HepG2 (cell line): ENCODE measurements around the gene SAMD4A. TPM values are rescaled to one million over a fixed set of nuclear protein-coding genes. Genes with fewer than 3 reads are reported as not detected.

ENCODE experiments used
- BRCA1 ChIP-seq: sonication (generic); formaldehyde crosslinking; IDR thresholded peaks from 2 replicates; pipeline ENCODE4 v1.4.0; 2020; ENCODE audit warnings: missing genetic modification reagents
- ESRRA ChIP-seq: sonication (generic); formaldehyde crosslinking; IDR thresholded peaks from 2 replicates; pipeline ENCODE4 v1.5.1; 2020; ENCODE audit warnings: mild to moderate bottlenecking, low read depth, missing genetic modification reagents
- HDAC1 ChIP-seq: sonication (generic); formaldehyde crosslinking; IDR thresholded peaks from 2 replicates; pipeline ENCODE4 v1.5.1; 2020; ENCODE audit warnings: mild to moderate bottlenecking, missing genetic modification reagents
- MAZ ChIP-seq, 2 experiments: sonication (generic) in 1 of 2; formaldehyde crosslinking in 1 of 2; IDR thresholded peaks; 2 replicates each; pipeline versions ENCODE4 v1.5.0 to v1.6.1; 2012 to 2020; ENCODE audit warnings: low read depth in 2 of 2, mild to moderate bottlenecking in 2 of 2, borderline replicate concordance in 1 of 2, improper control_type of control experiment in 1 of 2, low read length in 1 of 2, missing genetic modification reagents in 1 of 2, moderate library complexity in 1 of 2
- NBN ChIP-seq: fragments of 450-650 bp; conservative IDR thresholded peaks from 2 replicates; pipeline ENCODE4 v1.6.1; 2017
- NFRKB ChIP-seq: fragments of 450-650 bp; IDR thresholded peaks from 2 replicates; pipeline ENCODE4 v1.6.1; 2017
- POGZ ChIP-seq: sonication (generic); formaldehyde crosslinking; IDR thresholded peaks from 2 replicates; pipeline ENCODE4 v1.4.0; 2020; ENCODE audit warnings: mild to moderate bottlenecking, missing genetic modification reagents
- RBM22 ChIP-seq: fragments of 200-400 bp; formaldehyde crosslinking; optimal IDR thresholded peaks from 2 replicates; pipeline ENCODE3; 2017; ENCODE audit warnings: mild to moderate bottlenecking, low read length, moderate library complexity
- SP4 ChIP-seq: sonication (generic); formaldehyde crosslinking; IDR thresholded peaks from 2 replicates; pipeline ENCODE4 v1.8.1; 2023; ENCODE audit warnings: mild to moderate bottlenecking, missing genetic modification reagents
- SRF ChIP-seq: IDR thresholded peaks from 2 replicates; pipeline ENCODE4 v1.6.1; 2011; ENCODE audit warnings: mild to moderate bottlenecking, low read depth, low read length, moderate library complexity
- TAF1 ChIP-seq: sonication (generic); formaldehyde crosslinking; IDR thresholded peaks from 2 replicates; pipeline ENCODE4 v1.4.0; 2020; ENCODE audit warnings: missing genetic modification reagents
- U2AF2 ChIP-seq: fragments of 200-400 bp; formaldehyde crosslinking; IDR thresholded peaks from 2 replicates; pipeline ENCODE4 v1.6.1; 2017; ENCODE audit warnings: low read depth, mild to moderate bottlenecking, low read length
- YY1 ChIP-seq: IDR thresholded peaks from 2 replicates; pipeline ENCODE4 v1.6.1; 2011; ENCODE audit warnings: low read length, low read depth, moderate library complexity, mild to moderate bottlenecking; ENCODE audit not compliant: insufficient read depth, insufficient replicate concordance
- ZNF17 ChIP-seq: sonication (generic); formaldehyde crosslinking; IDR thresholded peaks from 2 replicates; pipeline ENCODE4 v1.5.0; 2020; ENCODE audit warnings: mild to moderate bottlenecking, missing genetic modification reagents
- ZNF224 ChIP-seq: sonication (generic); formaldehyde crosslinking; IDR thresholded peaks from 2 replicates; pipeline ENCODE4 v1.5.0; 2020; ENCODE audit warnings: mild to moderate bottlenecking, missing genetic modification reagents
- ZNF567 ChIP-seq: sonication (generic); formaldehyde crosslinking; IDR thresholded peaks from 2 replicates; pipeline ENCODE4 v1.8.1; 2023; ENCODE audit warnings: mild to moderate bottlenecking, missing genetic modification reagents, borderline replicate concordance
- ZNF652 ChIP-seq: IDR thresholded peaks from 2 replicates; pipeline ENCODE4 v1.6.1; 2016; ENCODE audit warnings: low read depth, borderline replicate concordance
- ZNF746 ChIP-seq: sonication (generic); formaldehyde crosslinking; IDR thresholded peaks from 2 replicates; pipeline ENCODE4 v1.8.0; 2022; ENCODE audit warnings: mild to moderate bottlenecking, missing genetic modification reagents
- ZNF784 ChIP-seq: sonication (generic); formaldehyde crosslinking; IDR thresholded peaks from 2 replicates; pipeline ENCODE4 v1.5.1; 2020; ENCODE audit warnings: missing genetic modification reagents, mild to moderate bottlenecking, borderline replicate concordance
- polyA plus RNA-seq, 8 experiments: library from polyadenylated mRNA; depleted of rRNA in 3 of 8; stranded (reverse) in 7 of 8; unstranded in 1 of 8; fragments of >200 nt; fragmentation: Illumina TruSeq in 4 of 8; extraction: Trizol in 4 of 8; gene quantifications; 2 replicates each; pipeline versions ENCODE4 v1.2.1 to v1.2.3, GENCODE V29; 2011 to 2016; ENCODE audit warnings: low read depth in 4 of 8, missing spikeins in 1 of 8, mixed read lengths in 1 of 8; ENCODE audit not compliant: insufficient read depth in 1 of 8
- total RNA-seq, 5 experiments: library from RNA; depleted of rRNA; stranded (reverse); fragments of >200 nt; fragmentation: Illumina TruSeq; extraction: Trizol; gene quantifications; 2 replicates each; pipeline ENCODE4 v1.2.3, GENCODE V29; 2016; ENCODE audit warnings: low read depth in 1 of 5
- TF ChIP-seq, protein P1 (sequence below): sonication (generic); formaldehyde crosslinking; IDR thresholded peaks from 2 replicates; pipeline ENCODE4 v1.5.0; 2020; ENCODE audit warnings: mild to moderate bottlenecking, missing genetic modification reagents, borderline replicate concordance
- TF ChIP-seq, protein P2 (sequence below): sonication (generic); formaldehyde crosslinking; IDR thresholded peaks from 2 replicates; pipeline ENCODE4 v1.5.0; 2020; ENCODE audit warnings: mild to moderate bottlenecking, missing genetic modification reagents

Gene SAMD4A
- total and polyA plus RNA-seq, 2 of the 13 experiments (the other 11 are each of a cell fraction or from before 2014, with no cell fraction given): 11.8 to 13.0 TPM

- TF ChIP-seq, protein P1, sequence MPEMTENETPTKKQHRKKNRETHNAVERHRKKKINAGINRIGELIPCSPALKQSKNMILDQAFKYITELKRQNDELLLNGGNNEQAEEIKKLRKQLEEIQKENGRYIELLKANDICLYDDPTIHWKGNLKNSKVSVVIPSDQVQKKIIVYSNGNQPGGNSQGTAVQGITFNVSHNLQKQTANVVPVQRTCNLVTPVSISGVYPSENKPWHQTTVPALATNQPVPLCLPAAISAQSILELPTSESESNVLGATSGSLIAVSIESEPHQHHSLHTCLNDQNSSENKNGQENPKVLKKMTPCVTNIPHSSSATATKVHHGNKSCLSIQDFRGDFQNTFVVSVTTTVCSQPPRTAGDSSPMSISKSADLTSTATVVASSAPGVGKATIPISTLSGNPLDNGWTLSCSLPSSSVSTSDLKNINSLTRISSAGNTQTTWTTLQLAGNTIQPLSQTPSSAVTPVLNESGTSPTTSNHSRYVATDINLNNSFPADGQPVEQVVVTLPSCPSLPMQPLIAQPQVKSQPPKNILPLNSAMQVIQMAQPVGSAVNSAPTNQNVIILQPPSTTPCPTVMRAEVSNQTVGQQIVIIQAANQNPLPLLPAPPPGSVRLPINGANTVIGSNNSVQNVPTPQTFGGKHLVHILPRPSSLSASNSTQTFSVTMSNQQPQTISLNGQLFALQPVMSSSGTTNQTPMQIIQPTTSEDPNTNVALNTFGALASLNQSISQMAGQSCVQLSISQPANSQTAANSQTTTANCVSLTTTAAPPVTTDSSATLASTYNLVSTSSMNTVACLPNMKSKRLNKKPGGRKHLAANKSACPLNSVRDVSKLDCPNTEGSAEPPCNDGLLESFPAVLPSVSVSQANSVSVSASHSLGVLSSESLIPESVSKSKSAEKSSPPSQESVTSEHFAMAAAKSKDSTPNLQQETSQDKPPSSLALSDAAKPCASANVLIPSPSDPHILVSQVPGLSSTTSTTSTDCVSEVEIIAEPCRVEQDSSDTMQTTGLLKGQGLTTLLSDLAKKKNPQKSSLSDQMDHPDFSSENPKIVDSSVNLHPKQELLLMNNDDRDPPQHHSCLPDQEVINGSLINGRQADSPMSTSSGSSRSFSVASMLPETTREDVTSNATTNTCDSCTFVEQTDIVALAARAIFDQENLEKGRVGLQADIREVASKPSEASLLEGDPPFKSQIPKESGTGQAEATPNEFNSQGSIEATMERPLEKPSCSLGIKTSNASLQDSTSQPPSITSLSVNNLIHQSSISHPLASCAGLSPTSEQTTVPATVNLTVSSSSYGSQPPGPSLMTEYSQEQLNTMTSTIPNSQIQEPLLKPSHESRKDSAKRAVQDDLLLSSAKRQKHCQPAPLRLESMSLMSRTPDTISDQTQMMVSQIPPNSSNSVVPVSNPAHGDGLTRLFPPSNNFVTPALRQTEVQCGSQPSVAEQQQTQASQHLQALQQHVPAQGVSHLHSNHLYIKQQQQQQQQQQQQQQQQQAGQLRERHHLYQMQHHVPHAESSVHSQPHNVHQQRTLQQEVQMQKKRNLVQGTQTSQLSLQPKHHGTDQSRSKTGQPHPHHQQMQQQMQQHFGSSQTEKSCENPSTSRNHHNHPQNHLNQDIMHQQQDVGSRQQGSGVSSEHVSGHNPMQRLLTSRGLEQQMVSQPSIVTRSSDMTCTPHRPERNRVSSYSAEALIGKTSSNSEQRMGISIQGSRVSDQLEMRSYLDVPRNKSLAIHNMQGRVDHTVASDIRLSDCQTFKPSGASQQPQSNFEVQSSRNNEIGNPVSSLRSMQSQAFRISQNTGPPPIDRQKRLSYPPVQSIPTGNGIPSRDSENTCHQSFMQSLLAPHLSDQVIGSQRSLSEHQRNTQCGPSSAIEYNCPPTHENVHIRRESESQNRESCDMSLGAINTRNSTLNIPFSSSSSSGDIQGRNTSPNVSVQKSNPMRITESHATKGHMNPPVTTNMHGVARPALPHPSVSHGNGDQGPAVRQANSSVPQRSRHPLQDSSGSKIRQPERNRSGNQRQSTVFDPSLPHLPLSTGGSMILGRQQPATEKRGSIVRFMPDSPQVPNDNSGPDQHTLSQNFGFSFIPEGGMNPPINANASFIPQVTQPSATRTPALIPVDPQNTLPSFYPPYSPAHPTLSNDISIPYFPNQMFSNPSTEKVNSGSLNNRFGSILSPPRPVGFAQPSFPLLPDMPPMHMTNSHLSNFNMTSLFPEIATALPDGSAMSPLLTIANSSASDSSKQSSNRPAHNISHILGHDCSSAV (CRISPR knock-in tag): no peak
- TF ChIP-seq HDAC1 (CRISPR knock-in tag) (no peak), MAZ (IDR thresholded peaks at IDR 0.05; ENCODE audit: borderline replicate concordance, low read depth, low read length) (no peak), MAZ (CRISPR knock-in tag; IDR thresholded peaks at IDR 0.05; ENCODE audit: low read depth) (no peak), BRCA1 (CRISPR knock-in tag) (no peak), ZNF17 (no peak), RBM22 (no peak), ZNF224 (CRISPR knock-in tag) (no peak), NFRKB (no peak), ZNF567 (CRISPR knock-in tag) (no peak), NBN (no peak), ZNF784 (CRISPR knock-in tag) (no peak), U2AF2 (no peak), ESRRA (CRISPR knock-in tag) (no peak), SP4 (CRISPR knock-in tag) (no peak), TAF1 (CRISPR knock-in tag) (no peak), YY1 (no peak), POGZ (CRISPR knock-in tag) (no peak), ZNF652 (CRISPR knock-in tag) (peak; percentile 60; the same call in 1 of the 2 replicates), SRF (no peak), ZNF746 (CRISPR knock-in tag) (no peak)
- TF ChIP-seq, protein P2, sequence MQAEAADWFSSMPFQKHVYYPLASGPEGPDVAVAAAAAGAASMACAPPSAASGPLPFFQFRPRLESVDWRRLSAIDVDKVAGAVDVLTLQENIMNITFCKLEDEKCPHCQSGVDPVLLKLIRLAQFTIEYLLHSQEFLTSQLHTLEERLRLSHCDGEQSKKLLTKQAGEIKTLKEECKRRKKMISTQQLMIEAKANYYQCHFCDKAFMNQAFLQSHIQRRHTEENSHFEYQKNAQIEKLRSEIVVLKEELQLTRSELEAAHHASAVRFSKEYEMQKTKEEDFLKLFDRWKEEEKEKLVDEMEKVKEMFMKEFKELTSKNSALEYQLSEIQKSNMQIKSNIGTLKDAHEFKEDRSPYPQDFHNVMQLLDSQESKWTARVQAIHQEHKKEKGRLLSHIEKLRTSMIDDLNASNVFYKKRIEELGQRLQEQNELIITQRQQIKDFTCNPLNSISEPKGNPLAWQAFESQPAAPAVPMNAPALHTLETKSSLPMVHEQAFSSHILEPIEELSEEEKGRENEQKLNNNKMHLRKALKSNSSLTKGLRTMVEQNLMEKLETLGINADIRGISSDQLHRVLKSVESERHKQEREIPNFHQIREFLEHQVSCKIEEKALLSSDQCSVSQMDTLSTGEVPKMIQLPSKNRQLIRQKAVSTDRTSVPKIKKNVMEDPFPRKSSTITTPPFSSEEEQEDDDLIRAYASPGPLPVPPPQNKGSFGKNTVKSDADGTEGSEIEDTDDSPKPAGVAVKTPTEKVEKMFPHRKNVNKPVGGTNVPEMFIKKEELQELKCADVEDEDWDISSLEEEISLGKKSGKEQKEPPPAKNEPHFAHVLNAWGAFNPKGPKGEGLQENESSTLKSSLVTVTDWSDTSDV (CRISPR knock-in tag): no peak
Measured at GRCh38 chr14:54556535-54556934, 10.4 kb upstream of the SAMD4A start (continued).
